ENCODE measurements around the gene CFAP97.
"Not testable (repeated sequence)": the region's sequence is repeated elsewhere in the genome, so short reads cannot be mapped to it uniquely, and the experiment has no call there.

Gene CFAP97

GRCh38 chr4:185244763-185245162 is 41.0 kb upstream of the CFAP97 start:
- TF ChIP-seq, protein P1, sequence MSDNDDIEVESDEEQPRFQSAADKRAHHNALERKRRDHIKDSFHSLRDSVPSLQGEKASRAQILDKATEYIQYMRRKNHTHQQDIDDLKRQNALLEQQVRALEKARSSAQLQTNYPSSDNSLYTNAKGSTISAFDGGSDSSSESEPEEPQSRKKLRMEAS (IDR thresholded peaks at IDR 0.05; ENCODE audit: low read depth, low read length) = no peak
- TF ChIP-seq CTCF (IDR thresholded peaks at IDR 0.05; ENCODE audit: low read depth, low read length) (no peak), POLR2A (IDR thresholded peaks at IDR 0.05; ENCODE audit: extremely low read depth, insufficient read length) (no peak), MYC (IDR thresholded peaks at IDR 0.05; ENCODE audit: low read depth, low read length) (no peak)
- no peak for DNase-seq (ENCODE audit: low read depth)
- no peak overlapping the region for H3K4me3 ChIP-seq (ENCODE audit: low read depth, low read length)

DNA sequence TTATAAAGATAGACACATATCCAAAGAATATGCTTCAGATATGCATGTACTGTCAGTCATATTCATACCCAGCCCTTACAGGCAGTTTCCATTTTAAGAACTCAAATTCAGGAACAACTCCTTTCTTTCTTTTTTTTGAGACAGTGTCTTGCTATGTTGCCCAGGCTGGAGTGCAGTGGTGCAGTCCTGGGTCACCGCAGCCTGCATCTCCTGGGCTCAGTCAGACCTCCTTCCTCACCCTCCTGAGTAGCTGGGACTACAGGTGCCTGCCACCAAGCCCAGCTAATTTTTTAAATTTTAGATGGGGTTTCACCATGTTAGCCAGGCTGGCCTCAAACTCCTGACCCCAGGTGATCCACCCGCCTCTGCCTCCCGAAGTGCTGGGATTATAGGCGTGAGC is 40.1 kb upstream of the CFAP97 start:
- no peak for DNase-seq (ENCODE audit: low read depth)
- TF ChIP-seq, protein P1 (IDR thresholded peaks at IDR 0.05; ENCODE audit: low read depth, low read length) = no peak
- TF ChIP-seq POLR2A (IDR thresholded peaks at IDR 0.05; ENCODE audit: extremely low read depth, insufficient read length) = no peak
- no peak for TF ChIP-seq MYC (IDR thresholded peaks at IDR 0.05; ENCODE audit: low read depth, low read length)
- no peak for TF ChIP-seq CTCF (IDR thresholded peaks at IDR 0.05; ENCODE audit: low read depth, low read length)
- H3K4me3 ChIP-seq (ENCODE audit: low read depth, low read length) = no peak overlapping the region

- TF ChIP-seq, protein P1 (IDR thresholded peaks at IDR 0.05; ENCODE audit: low read depth, low read length) = no peak
- no peak for TF ChIP-seq POLR2A (IDR thresholded peaks at IDR 0.05; ENCODE audit: extremely low read depth, insufficient read length)
- TF ChIP-seq CTCF (IDR thresholded peaks at IDR 0.05; ENCODE audit: low read depth, low read length) = no peak
- TF ChIP-seq MYC (IDR thresholded peaks at IDR 0.05; ENCODE audit: low read depth, low read length) = no peak
- peak; percentile 14 for DNase-seq (ENCODE audit: low read depth)
- H3K4me3 ChIP-seq (ENCODE audit: low read depth, low read length) = no peak overlapping the region
Measured at GRCh38 chr4:185242749-185243533, 39.1 kb upstream of the CFAP97 start.

- not testable (repeated sequence) for DNase-seq (ENCODE audit: low read depth); H3K4me3 ChIP-seq (ENCODE audit: low read depth, low read length)
Measured at GRCh38 chr4:185240486-185240885, 36.7 kb upstream of the CFAP97 start.

DNA sequence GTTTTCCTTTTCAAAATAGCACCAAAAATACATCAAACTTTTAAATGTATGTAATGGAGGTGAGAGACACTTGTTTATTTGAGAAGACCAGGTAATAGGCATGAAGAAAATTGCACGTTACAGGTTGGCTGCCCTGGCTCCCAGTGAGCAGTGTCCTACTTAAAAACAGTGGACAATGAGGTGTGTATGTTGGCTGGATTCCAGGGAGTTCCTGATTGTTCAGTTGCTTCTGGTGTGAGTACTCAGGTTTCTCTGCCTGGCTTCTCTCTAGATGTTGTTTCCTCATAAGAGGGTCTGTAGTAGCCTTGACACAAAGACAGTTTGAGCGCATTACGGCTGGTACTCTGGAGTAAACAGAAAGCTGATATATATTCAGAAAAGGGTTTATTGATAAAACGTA is 35.0 kb upstream of the CFAP97 start:
- TF ChIP-seq CTCF (IDR thresholded peaks at IDR 0.05; ENCODE audit: low read depth, low read length) = no peak
- TF ChIP-seq MYC (IDR thresholded peaks at IDR 0.05; ENCODE audit: low read depth, low read length) = no peak
- TF ChIP-seq, protein P1 (IDR thresholded peaks at IDR 0.05; ENCODE audit: low read depth, low read length) = no peak
- TF ChIP-seq POLR2A (IDR thresholded peaks at IDR 0.05; ENCODE audit: extremely low read depth, insufficient read length) = no peak
- no peak for DNase-seq (ENCODE audit: low read depth)
- no peak overlapping the region for H3K4me3 ChIP-seq (ENCODE audit: low read depth, low read length)

DNA sequence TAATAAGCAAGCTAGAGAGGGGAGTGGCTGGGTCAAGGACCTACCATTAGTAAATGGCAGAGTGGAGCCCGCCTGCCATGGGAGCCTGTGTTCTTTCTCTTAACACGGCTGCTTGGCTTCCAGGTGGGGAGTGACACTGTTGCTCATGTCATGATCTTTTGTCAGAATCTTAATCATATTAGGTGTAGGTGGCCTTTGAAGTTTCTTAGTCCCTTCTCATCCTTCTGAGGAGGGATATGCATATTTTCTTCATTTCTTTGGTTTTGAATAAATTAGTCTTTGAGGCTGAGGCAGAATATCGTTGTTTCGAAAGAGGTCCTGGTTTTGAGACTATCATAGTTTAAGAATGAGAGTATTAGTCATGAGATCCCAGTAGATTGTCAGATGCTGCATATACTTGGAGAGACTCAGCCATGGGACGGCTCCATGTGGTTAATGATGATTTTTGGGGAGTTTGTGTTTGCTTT is 34.4 kb upstream of the CFAP97 start:
- H3K4me3 ChIP-seq (ENCODE audit: low read depth, low read length) = no peak overlapping the region
- TF ChIP-seq CTCF (IDR thresholded peaks at IDR 0.05; ENCODE audit: low read depth, low read length) (no peak), MYC (IDR thresholded peaks at IDR 0.05; ENCODE audit: low read depth, low read length) (no peak), POLR2A (IDR thresholded peaks at IDR 0.05; ENCODE audit: extremely low read depth, insufficient read length) (no peak)
- TF ChIP-seq, protein P1 (IDR thresholded peaks at IDR 0.05; ENCODE audit: low read depth, low read length) = no peak
- DNase-seq (ENCODE audit: low read depth) = no peak

Data from NB4 (cell line).